GM20431 (cell line): ENCODE results near the gene GJB1.
"Not testable (repeated sequence)": the region's sequence is repeated elsewhere in the genome, so short reads cannot be mapped to it uniquely, and the experiment has no call there.

Experiments used
- in situ Hi-C: fragments of 300-500 bp; cut with MseI, MboI; formaldehyde crosslinking; loops from one replicate; pipeline ENCODE4 v1.15.0; 2020; ENCODE audit warnings: low sequenced_read_pairs; ENCODE audit not compliant: unreplicated experiment

GJB1 gene

DNA sequence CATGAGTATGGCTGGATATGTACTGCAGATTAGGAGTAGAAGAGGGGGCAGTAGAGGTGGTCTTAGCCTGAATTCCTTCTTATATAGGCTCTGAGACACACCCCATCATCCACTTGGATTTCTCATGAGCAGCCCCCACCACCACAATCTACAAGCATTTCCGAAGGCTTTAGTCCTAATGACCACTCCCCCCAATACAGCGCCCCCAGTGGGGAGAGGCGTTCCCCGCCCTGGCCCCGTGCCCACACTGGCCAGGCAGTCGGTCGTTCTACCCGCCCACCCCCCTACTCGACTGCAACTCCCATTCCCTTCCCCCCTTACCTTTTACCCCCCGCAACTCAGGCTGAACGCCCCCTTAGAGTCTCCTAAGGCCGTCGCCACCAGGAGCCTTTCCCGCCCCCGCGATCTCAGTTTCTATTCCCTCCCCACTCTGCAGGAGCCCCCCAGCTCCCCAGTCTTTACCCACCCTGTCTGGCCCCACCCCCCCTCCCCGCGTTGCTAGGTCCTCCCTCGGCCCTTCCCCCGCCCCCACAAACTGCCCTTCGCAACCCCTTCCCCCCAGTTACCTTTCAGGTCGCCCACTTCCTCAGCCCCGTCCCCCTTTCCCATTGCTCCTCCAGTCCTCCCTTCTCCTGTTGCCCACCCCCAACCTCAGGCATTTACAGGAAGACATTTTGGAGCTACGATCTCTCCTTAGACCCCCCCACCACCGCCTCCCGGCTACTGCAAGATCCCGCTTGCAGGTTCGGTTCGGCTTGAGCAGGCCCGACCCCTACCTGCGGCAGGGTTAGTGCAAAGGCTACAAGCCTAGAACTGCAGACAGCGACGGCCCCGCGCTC lies 30.4 kb downstream of the GJB1 start:
- in situ Hi-C loops: no loop called here

DNA sequence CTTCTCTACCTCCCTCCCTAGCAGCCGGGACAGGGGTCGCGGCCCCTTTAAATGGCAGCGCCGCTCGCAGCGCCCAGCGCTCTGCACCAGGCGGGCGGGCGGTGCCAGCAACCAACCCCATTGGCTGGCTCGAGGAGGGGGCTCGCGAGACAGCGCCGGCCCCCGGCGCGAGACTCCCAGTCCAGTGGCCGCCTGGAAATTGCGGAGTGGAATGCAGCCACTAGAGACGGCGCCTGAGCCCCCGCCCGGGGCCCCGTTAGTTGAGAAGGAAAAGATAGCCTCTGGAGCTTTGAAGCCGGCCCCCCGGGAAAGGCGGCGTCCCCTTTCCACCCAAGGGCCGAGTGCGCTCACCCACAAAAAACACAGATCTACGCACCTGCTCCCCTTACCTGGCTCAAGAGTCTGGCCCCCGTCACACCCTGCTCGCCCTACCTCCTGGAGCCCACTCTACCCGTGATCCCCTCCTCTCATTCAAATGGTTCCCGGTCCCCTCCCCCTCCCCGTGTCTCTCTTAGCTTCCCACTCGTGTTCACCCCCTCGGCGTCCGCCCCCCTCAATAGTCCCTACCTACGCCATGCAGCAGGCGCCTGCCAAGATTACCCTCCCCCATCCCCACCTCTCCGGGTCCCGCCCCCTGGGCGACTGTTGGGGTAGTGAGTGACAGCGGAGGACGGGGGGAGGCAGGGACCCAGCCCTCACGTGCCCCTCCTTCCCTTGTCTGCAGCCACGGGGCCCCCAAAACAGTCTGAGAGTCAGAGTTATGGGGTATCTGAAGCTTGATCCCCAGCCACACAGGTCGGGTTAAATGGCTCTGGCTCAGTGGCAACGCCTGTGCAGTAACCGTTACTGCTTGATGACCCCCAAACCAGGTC lies 31.3 kb downstream of the GJB1 start, which contains the start of gene ZMYM3:
ZMYM3 (minus strand) TSS at position 49 of the 872 bp plus-strand sequence. CDS start 885 bp downstream, outside the sequence.
- in situ Hi-C loops: no loop called here

- in situ Hi-C loops: no loop called here
These were observed 33.0 kb downstream of the GJB1 start for GRCh38 chrX:71256051-71256450.

DNA sequence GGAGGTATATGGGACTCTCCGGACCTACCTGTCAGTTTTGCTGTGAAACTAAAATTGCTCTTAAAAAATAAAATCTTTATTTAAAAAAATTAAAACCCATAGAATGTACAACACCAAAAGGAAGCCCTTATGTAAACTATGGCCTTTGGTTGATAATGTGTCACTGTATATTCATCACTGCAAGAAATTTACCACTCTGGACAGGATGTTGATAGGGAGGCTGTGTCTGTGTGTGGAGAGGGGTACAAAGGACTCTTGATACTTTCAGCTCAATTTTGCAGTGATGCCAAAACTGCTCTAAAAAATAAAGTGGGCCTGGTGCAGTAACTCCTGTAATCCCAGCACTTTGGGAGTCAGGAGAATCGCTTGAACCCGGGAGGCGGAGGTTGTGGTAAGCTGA lies 33.8 kb downstream of the GJB1 start:
- in situ Hi-C loops: no loop called here

- in situ Hi-C loops: not testable (repeated sequence)
These were observed 45.6 kb downstream of the GJB1 start for GRCh38 chrX:71268624-71269023.

DNA sequence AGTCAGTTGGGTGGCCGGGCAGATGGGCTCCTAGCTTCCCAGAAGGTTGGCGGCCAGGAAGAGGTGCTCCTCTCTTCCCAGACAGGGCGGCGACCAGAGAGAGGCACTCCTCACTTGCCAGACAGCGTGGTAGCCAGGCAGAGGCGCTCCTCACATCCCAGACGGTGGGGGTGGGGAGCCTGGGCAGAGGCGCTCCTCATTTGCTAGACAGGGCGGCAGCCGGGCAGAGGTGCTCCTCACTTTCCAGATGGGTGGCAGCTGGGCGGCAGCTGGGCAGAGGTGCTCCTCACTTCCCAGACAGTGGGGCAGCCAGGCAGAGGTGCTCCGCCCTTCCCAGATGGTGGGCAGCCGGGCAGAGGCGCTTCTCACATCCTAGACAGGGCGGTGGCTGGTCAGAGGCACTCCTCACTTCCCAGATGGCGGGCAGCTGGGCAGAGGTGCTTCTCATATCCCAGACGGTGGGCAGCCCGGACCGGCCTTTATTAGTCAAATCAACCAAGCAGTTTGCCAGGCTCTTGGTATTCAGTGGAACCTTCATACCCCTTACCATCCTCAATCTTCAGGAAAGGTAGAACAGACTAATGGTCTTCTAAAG lies 46.9 kb downstream of the GJB1 start:
- in situ Hi-C loops: no loop called here

- in situ Hi-C loops: not testable (repeated sequence)
These were observed 49.3 kb downstream of the GJB1 start for GRCh38 chrX:71272313-71272712.
